LNCaP clone FGC (cell line): ENCODE data around the gene DNAH6.
"Not testable (repeated sequence)": the region's sequence is repeated elsewhere in the genome, so short reads cannot be mapped to it uniquely, and the experiment has no call there.

Experiments
- DNase-seq: peaks from one replicate; pipeline ENCODE4 v3.0.0-alpha.2; 2011; ENCODE audit warnings: low read depth
- H3K4me3 ChIP-seq: 2 replicates; pipeline ENCODE4 v1.5.1; 2011; ENCODE audit warnings: mild to moderate bottlenecking, low read depth, low read length, control low read depth
- TF ChIP-seq, protein P1 (sequence below): IDR thresholded peaks from 2 replicates; pipeline ENCODE4 v1.5.1; 2012; ENCODE audit warnings: mild to moderate bottlenecking; ENCODE audit not compliant: control insufficient read depth, insufficient read depth; ENCODE audit errors: extremely low read depth

DNAH6 gene

DNA sequence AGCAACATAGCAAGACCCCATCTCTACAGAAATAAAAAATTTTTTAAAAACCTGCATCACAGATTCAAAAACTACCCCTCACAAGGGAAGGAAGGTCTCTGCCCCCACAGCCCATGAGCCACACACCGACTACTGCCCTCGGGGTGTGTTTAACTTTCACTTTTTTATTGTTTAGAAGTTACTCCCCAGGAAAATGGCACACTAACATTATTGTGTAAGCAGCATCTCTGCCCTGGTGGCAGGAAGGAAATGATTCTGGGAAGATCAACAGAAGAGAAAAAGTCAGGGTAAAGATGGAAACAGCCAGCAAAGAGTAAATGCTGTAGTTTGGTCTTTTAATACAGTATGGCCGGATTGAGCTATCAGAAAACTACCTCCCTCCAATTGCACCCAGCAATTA is 342.6 kb downstream of the DNAH6 start:
- TF ChIP-seq, protein P1, sequence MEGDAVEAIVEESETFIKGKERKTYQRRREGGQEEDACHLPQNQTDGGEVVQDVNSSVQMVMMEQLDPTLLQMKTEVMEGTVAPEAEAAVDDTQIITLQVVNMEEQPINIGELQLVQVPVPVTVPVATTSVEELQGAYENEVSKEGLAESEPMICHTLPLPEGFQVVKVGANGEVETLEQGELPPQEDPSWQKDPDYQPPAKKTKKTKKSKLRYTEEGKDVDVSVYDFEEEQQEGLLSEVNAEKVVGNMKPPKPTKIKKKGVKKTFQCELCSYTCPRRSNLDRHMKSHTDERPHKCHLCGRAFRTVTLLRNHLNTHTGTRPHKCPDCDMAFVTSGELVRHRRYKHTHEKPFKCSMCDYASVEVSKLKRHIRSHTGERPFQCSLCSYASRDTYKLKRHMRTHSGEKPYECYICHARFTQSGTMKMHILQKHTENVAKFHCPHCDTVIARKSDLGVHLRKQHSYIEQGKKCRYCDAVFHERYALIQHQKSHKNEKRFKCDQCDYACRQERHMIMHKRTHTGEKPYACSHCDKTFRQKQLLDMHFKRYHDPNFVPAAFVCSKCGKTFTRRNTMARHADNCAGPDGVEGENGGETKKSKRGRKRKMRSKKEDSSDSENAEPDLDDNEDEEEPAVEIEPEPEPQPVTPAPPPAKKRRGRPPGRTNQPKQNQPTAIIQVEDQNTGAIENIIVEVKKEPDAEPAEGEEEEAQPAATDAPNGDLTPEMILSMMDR = no peak
- DNase-seq = no peak
- H3K4me3 ChIP-seq = no peak overlapping the region

DNA sequence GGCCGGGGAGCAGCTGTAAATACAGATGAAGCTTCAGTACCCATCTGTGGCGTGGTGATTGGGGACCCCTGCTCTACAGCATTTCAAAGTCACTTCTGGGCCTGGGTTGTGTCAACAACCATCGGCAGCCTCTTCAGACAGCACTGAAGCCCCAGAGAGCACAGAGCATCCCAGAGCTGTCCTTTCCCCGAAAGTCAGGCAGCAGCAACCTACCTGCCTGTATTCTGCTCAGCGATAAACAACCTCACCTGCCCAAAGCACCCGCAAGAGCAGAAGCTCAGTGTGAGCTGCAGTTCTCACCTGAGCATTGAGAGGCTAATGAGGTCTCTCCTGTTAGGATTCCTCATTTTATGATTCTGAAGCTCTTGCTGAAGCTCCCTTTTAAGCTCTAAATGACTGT is 345.2 kb downstream of the DNAH6 start:
- no peak overlapping the region for H3K4me3 ChIP-seq
- no peak for DNase-seq
- TF ChIP-seq, protein P1 = no peak

DNA sequence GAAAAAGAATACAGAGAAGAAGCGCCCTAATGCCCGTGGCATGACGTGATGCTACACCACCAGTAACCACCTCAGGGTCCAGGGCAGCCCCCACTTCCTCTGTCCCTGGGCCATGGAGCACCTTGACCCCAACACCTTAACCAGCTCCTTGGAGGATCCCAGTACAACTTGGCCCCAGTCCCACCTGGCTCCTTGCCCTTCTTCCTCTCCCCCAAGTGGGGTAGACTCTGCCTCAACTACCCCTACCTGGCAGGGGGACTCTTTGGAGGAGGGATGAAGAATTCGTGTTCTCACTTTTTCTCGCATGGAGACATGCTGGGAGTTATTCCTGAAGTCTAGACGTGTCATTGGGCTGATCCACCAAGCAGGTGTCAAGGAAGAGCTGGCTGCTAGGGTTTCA is 345.7 kb downstream of the DNAH6 start:
- no peak for DNase-seq
- TF ChIP-seq, protein P1 = no peak
- no peak overlapping the region for H3K4me3 ChIP-seq

DNA sequence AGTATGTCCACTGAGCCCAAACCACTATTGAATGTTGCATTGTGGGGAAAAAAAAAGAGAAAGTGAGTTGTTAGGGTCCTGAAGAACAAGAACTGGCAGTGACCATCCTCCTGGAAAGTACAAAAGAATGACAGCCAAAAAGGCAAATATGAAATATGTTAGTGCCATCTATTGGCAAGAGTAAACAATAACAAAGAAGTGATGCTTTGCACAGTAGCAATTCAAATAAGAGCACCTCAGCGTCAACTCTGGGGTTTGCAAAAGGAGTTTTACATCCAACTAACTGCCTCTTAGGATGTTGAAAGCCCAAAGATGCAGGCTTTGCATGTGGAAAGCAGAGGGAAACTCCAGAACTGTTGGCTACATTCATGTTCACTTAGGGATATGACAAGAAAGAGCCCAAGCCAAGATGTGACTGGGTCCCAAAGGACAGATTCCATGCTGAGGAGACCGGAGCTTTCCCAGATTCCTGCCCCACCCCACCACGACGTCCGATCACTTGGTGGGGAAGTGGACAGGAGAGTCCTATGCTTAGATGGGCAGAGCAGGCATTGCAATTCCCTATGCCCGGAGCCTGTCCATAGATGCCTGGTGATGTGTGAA is 349.0 kb downstream of the DNAH6 start:
- H3K4me3 ChIP-seq = no peak overlapping the region
- TF ChIP-seq, protein P1 = peak; percentile 63
- DNase-seq = peak; percentile 21

DNA sequence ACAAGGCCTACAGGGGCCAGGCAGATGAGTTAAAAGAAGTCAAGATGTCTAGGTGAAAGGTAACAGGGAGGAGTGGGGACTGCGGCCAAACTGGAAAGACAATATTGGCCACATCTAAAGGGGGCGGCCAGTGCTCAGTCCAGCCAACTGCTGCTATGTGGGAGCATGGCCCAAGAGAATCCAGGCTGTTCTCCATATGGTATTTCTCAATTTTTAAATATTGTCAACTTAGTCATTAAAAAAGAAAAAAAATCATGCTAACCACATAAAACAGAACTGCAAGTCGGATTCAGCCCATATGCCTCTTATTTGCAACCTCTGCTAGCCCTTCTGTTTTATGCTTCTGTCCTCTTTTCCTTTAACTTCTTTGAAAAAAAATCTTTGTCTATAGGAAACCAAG is 349.8 kb downstream of the DNAH6 start:
- TF ChIP-seq, protein P1 = no peak
- no peak for DNase-seq
- H3K4me3 ChIP-seq = no peak overlapping the region

DNA sequence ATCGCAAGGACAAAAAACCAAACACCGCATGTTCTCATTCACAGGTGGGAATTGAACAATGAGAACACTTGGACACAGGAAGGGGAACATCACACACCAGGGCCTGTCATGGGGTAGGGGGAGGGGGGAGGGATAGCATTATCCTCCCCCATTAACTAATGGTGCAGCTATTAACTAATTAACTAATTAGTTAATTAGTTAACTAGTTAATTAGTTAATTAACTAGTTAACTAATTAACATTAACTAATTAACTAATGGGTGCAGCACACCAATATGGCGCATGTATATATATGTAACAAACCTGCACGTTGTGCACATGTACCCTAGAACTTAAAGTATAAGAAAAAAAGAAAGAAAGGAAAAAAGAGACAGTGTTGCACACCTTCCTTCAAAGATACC is 352.0 kb downstream of the DNAH6 start:
- not testable (repeated sequence) for DNase-seq, H3K4me3 ChIP-seq
